ENCODE measurements around the gene TRUB1. TPM values are rescaled to one million over a fixed set of nuclear protein-coding genes. Genes with fewer than 3 reads are reported as not detected.

TRUB1 gene
- total RNA-seq, 1 donor, result 31.8 TPM

- peak; percentile 75 for DNase-seq (ENCODE audit: low read depth)
- H3K4me3 ChIP-seq (ENCODE audit: low read depth, low read length), result no peak overlapping the region
- no peak for TF ChIP-seq CTCF (IDR thresholded peaks at IDR 0.05; ENCODE audit: insufficient read depth, low read length)
Measured at GRCh38 chr10:114987995-114988394, 50.0 kb downstream of the TRUB1 start.

DNA sequence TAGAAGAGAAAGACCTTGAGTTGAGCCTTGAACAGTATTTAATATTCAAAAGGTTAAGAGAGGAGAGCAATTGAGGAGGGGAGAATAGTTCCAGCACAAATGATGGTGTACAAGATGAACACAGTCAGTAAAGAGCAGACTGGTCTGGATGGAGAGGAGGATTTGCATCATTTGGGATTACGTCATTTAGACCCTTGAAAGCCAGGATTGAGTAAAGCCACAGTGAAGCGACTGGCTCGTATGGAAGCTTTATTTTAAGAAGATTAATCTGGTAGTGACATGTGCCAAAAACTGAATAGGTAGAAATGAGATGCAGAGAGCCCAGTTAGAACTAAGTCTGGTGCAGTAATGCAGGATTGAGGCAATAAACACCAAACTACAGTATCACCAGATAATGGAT is 52.6 kb downstream of the TRUB1 start:
- TF ChIP-seq CTCF (IDR thresholded peaks at IDR 0.05; ENCODE audit: insufficient read depth, low read length), result no peak
- no peak overlapping the region for H3K4me3 ChIP-seq (ENCODE audit: low read depth, low read length)

DNA sequence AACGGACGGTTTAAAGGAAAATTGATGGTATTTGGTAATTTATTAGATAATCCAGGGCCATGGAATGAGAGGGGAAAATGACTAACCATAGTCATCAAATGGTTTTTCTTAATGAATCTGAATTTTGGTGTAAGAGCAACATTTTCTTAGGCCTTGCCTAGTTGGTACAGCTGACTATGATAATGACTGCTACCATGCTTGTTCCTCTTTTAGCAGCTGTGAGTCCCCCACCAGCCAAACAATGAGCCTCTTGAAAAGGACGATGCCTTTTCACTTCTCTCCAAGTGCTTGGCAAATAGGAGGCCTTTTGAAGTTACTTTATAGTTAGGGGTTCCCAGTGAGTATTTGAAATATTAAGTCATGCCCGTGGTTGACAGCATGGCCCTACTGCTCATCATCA is 53.0 kb downstream of the TRUB1 start:
- DNase-seq (ENCODE audit: low read depth), result no peak
- no peak overlapping the region for H3K4me3 ChIP-seq (ENCODE audit: low read depth, low read length)
- TF ChIP-seq CTCF (IDR thresholded peaks at IDR 0.05; ENCODE audit: insufficient read depth, low read length), result no peak

More for the DNA sequence above, 52.6 kb downstream of the TRUB1 start:
- DNase-seq (ENCODE audit: low read depth), result no peak

DNA sequence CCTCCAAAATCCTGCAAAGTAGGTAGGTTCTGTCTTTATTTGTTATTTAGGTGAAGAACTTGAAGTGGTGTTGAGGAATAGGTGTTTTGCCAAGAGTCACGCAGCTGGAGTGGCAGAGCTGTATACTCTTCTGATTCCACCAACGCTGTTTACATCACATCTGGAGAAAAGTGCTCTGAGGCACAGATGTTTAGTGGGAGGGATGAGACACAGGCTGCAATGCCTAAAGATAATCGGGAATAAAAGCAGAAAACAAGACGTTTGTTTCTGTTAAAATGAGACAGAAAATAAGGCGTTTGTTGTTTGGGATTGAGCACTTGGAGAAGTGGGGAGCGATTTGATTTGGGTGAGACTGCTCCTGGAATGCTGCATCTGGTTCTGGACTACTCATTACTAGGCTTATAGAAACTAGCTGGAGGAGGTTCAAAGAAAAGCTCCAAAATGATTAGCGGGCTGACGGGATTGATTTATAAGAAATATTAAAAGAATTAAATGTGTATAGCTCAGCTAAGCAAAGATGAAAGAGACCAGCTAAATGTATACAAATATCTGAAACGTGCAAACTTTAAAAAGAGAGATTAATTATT is 54.3 kb downstream of the TRUB1 start:
- DNase-seq (ENCODE audit: low read depth), result no peak
- no peak overlapping the region for H3K4me3 ChIP-seq (ENCODE audit: low read depth, low read length)
- TF ChIP-seq CTCF (IDR thresholded peaks at IDR 0.05; ENCODE audit: insufficient read depth, low read length), result no peak

DNA sequence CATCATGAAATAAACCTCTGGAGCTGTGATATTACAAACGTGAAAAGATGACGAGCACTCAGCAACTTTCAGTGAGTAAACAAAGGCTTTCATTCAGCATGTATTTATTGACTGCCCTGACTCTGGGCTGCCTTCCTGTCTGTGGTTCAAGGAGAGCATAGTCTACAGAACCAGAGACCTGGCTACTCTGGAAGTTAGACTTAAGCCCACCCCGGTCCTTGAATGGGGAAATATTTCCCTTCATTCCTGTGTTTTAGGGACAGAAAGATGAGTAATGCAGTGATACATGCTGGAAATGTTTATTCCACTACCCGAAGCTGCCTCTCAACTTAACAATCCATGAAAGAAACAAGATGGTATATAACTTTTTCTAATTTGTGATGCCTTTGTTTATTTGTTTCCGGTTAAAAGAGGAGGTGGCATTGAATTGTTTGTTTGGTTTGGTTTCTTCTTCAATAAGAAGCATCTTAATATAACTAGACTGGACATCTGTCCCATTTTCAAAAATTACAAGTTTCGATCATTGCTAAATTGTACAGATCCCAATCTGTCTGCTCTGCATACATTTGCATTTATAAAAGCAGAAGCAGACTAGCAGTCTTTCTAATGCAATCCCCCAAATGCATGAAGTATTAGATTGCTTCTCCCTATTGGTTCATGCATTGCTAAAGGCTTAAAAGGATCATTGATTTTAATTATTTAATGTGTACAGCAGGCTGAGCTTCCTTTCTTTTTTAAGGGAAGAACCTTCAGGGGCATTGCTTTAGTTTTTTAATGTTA is 57.7 kb downstream of the TRUB1 start:
- H3K4me3 ChIP-seq (ENCODE audit: low read depth, low read length), result no peak overlapping the region
- no peak for DNase-seq (ENCODE audit: low read depth)
- TF ChIP-seq CTCF (IDR thresholded peaks at IDR 0.05; ENCODE audit: insufficient read depth, low read length), result no peak

- no peak for TF ChIP-seq CTCF (IDR thresholded peaks at IDR 0.05; ENCODE audit: insufficient read depth, low read length)
- DNase-seq (ENCODE audit: low read depth), result no peak
Measured at GRCh38 chr10:114996542-114996941, 58.5 kb downstream of the TRUB1 start.

More at GRCh38 chr10:114996542-114996941, 58.5 kb downstream of the TRUB1 start:
- H3K4me3 ChIP-seq (ENCODE audit: low read depth, low read length), result no peak overlapping the region
